DMS153 treated with DMSO at 0.1 percent for 48 hours (cell line): ENCODE data around the gene CASP8.
"Not testable (repeated sequence)": the region's sequence is repeated elsewhere in the genome, so short reads cannot be mapped to it uniquely, and the experiment has no call there.

Source experiments
- DNase-seq: peaks from one replicate; lab custom pipeline; 2025; ENCODE audit not compliant: unreplicated experiment; lab: John Stamatoyannopoulos, UW

Gene CASP8

DNA sequence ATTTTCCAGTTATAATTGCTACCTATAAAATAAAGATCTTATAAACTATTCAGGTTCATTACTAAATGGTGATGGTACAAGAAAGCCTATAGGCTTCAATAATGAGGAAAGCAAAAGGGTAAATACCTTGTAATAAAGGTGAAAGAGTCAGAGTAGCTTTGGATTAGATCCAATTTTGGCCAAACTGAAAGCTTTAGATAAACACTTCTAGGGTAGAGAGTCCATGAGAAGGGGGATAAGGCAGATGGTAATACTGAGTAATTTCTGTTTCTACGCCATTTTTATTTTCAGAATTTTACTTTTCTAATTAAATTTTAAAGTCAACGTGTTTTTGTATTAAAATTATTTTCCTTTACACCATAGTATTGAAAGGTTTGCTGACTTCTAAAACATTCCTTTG is 9.4 kb downstream of the CASP8 start:
- DNase-seq = no peak

DNA sequence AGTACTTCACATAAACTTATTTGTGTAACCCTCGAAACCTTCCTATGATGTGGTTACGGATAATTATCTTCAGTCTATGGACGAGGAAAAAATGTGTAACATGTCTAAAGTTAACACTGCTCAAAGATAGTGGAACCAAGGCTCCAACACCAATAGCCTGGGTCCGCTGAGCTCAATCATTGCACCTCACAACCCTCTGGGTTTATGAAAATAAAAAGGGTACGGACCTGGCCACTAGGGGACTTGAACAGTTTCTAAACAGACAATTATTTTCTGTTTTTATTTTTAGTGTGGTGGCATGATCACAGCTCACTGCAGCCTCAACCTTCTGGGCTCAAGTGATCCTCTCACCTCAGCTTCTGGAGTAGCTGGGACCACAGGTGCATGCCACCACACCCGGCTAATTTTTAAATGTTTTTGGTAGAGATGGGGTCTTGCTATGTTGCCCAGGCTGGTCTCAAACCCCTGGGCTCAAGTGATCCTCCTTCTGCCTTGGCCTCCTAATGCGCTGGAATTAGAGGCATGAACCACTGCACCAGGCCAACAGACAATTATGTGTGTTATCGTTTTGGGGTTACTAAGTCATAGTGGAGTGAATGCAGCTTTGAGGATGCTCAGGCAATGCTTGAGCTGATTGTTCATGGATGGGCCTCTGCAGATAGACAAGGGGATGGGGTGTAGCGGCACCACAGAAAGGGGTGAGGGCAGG is 10.1 kb downstream of the CASP8 start:
- DNase-seq = no peak

DNA sequence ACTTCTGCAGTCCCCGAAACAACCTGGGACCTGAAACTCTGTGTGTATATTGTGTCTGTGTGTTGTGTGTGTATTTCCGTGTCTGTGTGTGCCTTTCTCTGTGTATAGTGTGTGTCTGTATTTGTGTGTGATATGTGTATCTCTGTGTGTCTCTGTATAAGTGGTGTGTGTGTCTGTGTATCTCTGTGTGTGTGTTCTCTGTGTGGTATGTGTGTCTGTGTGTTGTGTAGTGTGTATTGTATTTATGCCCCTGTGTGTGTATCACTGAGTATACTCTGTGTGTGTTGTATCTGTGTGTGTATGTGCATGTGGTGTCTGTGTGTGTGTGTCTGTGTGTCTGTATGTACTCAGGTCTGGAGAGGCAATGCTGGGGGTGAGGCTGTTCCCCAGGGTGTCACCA is 11.6 kb downstream of the CASP8 start:
- DNase-seq = no peak

DNA sequence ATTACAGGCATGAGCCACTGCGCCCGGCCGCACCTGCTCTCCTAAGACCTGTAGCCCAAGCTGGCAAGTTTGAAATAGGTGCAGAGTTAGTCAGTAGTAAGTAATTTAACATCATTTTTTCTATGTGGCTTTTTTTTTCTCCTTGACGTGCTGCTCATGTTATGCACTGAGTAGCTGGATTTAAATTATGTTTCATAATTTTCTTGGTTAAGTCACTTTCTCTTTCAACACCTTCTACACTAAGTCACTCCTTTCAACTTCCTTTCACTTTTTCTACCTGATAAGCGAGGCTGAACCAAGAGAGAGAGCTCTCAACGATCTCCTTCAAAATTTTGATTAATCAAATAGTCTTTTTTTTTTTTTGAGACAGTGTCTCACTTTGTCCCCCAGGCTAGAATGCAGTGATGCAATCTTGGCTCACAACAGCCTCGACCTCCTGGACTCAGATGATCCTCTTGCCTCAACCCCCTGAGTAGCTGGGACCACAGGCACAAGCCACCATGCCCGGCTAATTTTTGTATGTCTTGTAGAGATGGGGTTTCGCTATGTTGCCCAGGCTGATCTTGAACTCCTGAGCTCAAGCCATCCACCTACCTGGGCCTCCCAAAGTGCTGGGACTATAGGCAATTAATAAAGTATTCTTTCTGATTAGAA is 13.1 kb downstream of the CASP8 start:
- DNase-seq = no peak

DNA sequence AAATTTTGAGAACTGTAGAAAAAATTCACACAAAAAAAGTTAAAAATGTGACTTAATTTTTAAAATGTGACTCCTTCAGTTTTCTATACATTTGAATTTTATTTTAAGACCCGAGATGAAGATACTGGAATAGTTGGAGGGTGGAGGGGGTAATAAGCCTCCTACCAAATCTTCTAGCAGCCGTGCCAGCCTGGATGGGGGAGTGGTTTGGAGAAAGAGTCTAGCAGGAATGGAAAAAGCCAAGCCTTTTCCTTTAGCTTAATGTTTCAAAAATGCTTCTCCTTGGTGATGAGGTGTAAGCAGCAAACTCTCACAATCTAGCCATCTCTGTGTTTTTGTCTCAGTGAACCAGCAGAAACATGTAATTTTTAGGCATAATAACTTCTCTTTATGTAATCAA is 14.7 kb downstream of the CASP8 start:
- no peak for DNase-seq

DNA sequence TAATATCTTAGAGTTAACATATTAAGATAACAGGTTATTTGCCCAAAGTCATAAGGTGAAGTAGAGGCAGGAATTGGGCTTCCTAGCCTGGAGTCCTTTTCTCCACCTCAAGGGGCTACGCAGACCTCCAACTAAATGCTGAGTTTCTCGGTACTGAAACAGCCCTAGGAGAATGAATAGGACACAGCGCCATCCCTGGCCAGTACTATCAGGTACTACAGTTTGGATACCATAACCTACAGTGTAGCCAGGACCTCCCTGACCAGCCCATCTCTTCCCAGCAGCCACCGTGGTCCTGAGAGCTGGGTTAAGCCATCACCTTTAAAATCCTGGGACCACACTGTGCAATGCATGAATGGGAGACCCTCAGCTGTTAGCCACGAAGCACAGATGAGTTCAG is 15.7 kb downstream of the CASP8 start:
- no peak for DNase-seq

DNA sequence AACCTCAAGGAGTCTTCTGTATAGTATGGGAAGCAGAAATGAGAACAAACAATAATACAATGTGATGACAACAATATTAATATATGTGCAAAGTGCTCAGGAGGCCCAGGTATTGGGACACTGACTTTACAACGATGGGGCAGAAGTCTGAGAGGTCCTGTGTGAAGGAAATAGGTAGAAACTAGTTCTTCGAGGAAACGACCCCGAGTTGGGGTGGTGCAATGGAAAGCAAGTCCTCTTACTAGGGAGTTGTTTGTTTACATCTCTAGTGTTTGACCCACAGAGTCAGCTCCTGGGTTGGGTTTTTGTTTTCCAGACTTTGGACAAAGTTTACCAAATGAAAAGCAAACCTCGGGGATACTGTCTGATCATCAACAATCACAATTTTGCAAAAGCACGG is 16.2 kb downstream of the CASP8 start:
- no peak for DNase-seq

DNA sequence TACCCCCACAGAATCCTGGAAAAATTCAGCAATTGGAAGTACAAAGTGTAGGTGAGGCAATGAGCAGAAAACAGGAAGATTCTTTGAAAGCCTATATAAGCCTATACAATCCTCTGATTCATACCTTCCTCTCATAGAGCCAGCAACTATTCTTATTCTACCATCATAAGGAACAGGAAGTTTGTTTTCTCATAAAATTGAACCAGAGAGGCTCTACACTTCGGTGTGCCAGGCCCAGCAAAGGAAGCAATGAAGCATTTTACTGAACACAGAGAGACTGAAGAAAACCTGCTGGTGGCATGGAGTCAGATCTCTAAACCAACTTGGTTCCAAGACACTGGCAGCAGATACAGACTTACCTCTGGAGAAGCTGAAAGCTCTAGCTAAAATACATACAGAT is 18.7 kb downstream of the CASP8 start:
- no peak for DNase-seq

DNA sequence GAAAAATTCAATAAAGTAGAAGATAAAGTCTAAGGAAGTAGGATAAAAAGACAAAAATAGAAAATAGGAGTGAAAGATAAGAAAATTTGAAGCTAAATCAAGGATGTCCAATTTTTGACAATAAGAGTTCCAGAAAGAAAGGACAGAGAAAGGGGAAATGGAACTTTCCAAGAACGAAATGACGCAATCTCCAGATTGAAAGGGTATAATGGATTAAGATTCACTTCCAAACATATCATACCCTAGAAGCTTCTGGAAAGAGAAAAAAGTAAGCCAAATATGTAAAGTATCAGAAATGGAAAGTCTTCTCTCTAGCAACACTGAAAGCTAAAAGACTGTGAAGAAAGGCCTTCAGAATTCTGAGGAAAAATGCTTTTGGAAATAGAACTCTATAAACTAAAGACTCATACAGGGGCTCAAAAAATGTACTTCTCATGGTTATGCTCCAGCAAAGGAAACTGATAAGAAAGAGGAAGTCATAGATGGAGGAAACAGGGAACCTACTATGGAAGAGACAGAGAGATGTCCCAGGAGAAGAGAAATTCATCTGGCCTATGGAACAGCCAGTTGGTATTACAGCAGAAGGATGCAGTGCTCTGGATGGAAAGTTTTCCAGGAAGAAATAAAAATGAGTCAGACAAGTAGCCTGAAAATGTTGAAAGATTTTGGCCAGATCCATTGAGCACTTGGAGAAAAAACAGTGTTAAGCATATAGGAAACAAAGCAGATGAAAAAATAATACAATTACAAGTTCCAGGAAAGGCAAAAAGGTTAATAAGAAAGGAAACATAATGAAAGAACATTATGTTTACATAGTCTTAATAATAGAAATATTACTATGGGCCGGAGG is 20.1 kb downstream of the CASP8 start:
- DNase-seq = no peak

DNA sequence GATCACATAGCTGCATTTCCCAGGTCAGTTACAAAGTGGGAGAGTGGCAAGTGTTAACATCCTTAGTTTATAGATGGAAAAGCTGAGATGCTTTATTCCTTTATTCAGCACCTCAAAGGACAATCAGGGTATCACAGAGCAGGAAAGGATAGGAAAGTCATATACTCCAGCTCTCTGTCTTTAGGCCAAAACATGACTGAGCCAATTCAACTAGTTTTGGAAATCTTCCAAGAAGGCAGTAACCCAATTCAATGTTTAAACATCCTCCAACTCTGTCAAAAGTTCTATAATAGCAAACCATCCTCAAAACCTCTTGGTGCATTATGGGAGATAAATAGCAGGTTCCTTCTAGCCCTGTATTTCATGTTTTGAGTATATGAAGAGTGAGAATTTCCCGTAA is 25.2 kb downstream of the CASP8 start:
- no peak for DNase-seq

DNA sequence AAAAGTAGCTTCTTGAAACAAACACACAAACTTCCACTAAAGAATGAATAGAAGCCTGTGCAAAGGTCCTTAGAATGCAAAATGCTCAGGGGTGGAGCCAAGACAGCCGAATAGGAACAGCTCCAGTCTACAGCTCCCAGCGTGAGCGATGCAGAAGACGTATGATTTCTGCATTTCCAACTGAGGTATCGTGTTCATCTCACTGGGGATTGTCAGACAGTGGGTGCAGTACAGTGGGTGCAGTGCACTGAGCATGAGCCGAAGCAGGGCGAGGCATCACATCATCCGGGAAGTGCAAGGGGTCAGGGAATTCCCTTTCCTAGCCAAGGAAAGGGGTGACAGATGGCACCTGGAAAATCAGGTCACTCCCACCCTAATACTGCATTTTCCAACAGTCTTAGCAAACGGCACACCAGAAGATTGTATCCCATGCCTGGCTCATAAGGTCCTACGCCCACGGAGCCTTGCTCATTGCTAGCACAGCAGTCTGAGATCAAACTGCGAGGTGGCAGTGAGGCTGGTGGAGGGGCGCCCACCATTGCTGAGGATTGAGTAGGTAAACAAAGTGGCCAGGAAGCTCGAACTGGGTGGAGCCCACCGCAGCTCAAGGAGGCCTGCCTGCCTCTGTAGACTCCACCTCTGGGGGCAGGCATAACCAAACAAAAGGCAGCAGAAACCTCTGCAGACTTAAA is 30.3 kb downstream of the CASP8 start:
- DNase-seq = not testable (repeated sequence)

DNA sequence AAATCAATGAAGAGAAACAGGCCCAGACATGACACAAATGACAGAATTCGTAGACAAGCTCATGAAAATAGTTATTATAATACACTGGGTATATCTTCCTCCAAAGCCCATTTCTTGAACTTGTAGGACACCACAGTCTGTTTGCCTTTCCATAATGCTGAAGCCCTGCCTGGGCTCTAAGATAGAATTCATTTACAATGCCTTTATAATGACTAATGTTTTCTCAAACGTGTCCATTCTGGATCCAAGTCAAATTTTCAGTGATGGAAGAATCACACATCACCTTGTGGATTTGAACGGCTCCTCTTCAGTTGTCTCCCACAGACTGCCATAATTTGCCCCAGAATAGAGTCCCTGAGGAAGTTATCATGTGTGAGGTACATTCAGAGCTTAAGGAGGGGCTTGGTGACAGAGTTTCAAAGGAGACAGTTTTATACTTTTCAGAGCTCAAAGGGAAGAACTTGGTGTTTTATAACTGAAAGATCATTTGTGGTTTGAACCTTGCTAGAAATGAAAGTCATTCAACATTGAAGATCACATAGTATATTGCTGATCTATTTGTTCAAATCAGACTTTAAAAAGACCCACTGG is 38.2 kb downstream of the CASP8 start:
- no peak for DNase-seq

DNA sequence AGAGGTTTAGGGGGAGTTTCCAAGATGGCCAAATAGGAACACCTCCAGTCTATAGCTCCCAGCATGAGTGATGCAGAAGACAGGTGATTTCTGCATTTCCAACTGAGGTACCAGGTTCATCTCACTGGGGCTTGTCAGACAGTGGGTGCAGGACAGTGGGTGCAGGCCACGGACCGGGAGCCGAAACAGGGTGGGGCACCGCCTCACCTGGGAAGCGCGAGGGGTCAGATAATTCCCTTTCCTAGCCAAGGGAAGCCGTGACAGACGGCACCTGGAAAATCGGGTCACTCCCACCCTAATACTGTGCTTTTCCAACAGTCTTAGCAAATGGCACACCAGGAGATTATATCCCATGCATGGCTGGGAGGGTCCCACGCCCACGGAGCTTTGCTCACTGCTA is 39.6 kb downstream of the CASP8 start:
- DNase-seq = not testable (repeated sequence)

DNA sequence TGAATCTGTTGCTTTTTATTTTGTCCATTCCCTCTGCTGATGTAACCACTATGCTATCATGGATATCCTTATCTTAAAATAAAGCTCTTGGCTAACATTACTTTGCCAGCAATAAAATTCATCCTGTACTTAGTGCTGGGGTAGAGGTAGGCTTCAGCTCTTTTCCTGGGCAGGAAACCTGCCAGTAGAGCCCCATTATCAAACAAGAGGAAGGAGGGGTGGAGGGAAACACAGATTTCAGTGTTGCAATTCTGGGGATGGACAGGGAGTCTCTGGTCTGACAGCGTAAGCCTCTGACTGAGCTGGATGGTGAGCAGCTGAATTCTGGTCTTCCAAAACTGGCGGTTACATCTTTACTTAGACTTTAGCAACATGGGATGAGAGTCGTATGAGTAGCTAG is 47.5 kb downstream of the CASP8 start:
- no peak for DNase-seq

DNA sequence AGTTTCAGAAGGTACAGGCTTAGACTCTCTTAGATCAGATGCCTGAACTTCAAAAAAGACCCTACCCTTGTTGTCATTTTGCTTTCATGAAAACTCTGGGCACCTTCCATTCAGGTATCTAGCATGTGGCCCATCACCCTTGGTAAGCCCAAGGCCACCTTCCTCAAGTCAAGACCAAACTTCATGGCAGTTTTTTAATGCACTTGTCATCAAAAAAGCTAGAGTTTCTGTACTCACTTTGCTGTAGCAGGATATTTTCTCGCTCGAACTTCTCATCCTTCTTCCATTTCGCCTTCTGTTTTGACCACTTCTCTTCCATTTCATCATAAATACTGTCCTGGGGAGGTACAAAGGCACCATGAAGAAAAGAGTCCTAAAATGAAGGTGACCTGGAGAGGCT is 48.6 kb downstream of the CASP8 start:
- no peak for DNase-seq

DNA sequence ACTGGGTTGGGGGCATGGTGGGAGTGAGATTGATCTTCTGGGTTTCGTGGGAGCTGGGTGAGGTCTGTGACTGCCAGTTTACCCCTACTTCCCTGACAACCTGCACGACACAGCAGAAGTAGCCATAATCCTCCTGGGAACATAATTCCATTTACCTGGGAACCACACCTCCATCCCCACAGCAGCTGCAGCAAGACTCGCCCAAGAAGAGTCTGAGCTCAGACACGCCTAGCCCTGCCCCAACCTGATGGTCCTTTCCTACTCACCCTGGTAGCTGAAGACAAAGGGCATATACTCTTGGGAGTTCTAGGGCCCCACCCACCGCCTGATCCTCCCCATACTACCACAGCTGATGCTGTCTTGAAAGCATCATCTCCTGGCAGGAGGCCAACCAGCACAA is 53.0 kb downstream of the CASP8 start:
- DNase-seq = no peak

DNA sequence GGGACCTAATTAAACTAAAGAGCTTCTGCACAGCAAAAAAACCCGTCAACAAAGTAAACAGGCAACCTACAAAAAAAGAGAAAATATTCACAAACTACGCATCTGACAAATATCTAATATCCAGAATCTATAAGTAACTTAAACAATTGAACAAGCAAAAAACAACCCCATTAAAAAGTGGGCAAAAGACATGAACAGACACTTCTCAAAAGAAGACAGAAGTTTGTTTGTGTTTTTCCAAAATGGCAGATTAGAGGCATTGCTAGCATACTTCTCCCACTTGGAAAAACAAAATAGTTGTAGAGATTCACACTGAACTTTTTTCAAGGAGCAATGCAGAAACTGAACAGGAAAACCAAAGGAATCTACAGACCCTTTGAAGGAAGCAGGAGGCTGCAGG is 59.2 kb downstream of the CASP8 start:
- no peak for DNase-seq

DNA sequence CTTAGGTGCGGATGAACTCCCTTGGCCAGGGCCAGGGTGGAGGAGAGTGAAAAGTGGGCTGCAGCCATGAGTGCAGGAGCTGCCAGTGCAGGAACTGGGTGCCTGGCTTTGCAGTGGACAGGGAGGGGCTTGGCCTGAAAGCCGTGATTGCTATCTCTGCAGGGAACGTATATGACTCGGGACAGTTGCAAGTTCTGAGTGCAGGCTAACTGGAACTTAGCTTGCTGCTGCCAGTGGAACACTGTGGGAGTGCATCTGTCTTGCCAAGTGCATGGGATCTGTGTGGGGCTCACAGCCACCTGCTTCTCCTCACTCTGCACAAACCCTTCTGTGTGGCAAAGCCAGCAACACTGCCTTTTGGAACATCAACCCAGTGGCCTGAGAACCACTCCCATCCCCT is 59.9 kb downstream of the CASP8 start:
- DNase-seq = no peak

DNA sequence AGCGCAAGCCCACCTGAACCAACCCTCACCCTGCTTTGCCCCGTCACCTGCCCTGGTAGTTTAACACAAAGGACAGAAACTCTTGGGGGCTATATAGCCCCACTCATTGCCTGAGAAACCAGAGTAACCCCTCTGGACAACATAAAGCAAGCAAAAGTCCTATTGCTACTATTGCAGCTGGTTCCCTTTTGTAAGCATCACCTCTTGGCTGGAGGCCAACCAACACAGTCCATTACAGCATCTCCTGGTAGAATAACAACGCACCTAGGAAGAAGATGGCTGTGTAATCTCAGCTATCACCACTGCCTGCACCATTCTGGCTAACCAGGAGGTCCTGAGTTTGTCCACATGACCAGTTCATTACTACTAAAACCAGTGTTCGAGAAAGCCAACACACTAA is 60.4 kb downstream of the CASP8 start:
- DNase-seq = no peak

DNA sequence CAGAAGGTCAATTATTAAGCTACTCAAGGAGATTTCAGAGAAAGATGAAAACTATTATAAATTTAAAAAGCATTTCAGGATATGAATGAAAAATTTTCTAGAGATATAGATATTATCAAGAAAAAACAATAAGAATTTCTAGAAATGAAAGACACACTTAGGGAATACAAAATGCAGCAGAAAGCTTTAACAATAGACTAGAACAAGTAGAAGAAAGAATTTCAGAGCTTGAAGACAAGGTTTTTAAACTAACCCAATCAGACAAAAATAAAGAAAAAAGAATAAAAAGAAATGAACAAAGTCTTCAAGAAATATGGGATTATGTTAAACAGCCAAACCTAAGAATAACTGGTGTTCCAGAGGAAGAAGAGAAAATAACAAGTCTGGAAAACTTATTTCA is 62.4 kb downstream of the CASP8 start:
- DNase-seq = no peak

DNA sequence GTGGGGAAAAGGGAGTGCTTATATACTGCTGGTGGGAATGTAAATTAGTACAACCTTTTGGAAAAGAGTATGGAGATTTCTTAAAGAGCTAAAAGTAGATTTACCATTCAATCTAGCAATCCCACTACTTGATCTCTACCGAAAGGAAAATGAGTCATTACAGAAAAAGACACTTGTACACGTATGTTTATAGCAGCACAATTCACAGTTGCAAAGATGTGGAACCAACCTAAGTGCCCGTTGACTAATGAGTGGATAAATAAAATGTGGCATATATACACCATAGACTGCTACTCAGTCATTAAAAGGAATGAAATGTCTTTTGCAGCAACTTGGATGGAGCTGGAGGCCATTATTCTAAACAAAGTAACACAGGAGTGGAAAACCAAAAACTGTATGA is 67.3 kb downstream of the CASP8 start:
- DNase-seq = no peak
